IMR-90 (cell line): Measurements from ENCODE around the gene TMEM219.

Source experiments
- CEBPB ChIP-seq: IDR thresholded peaks from 2 replicates; pipeline ENCODE4 v1.6.1; 2012; ENCODE audit warnings: low read depth, low read length, improper control_type of control experiment
- CHD1 ChIP-seq: IDR thresholded peaks from 2 replicates; pipeline ENCODE4 v1.6.1; 2012; ENCODE audit warnings: low read depth, low read length, improper control_type of control experiment
- CTCF ChIP-seq: conservative IDR thresholded peaks from 2 replicates; pipeline ENCODE4 v1.5.1; 2012; ENCODE audit warnings: mild to moderate bottlenecking, low read depth, low read length, improper control_type of control experiment
- FOS ChIP-seq: fragments of 150-350 bp; IDR thresholded peaks from 2 replicates; pipeline ENCODE4 v1.6.1; 2016; ENCODE audit warnings: low read depth, low read length
- MAFK ChIP-seq: IDR thresholded peaks from 2 replicates; pipeline ENCODE4 v1.6.1; 2012; ENCODE audit warnings: low read depth, low read length, improper control_type of control experiment
- MAZ ChIP-seq: IDR thresholded peaks from 2 replicates; pipeline ENCODE4 v1.6.1; 2012; ENCODE audit warnings: low read depth, mild to moderate bottlenecking, low read length, improper control_type of control experiment, moderate library complexity, borderline replicate concordance
- POLR2A ChIP-seq: IDR thresholded peaks from 2 replicates; pipeline ENCODE4 v1.6.1; 2012; ENCODE audit warnings: mild to moderate bottlenecking, low read depth, low read length
- RAD21 ChIP-seq: IDR thresholded peaks from 2 replicates; pipeline ENCODE4 v1.6.1; 2012; ENCODE audit warnings: low read length, improper control_type of control experiment
- RCOR1 ChIP-seq: IDR thresholded peaks from 2 replicates; pipeline ENCODE4 v1.6.1; 2012; ENCODE audit warnings: mild to moderate bottlenecking, low read length, improper control_type of control experiment; ENCODE audit not compliant: insufficient replicate concordance
- RFX5 ChIP-seq: IDR thresholded peaks from 2 replicates; pipeline ENCODE4 v1.8.0; 2012; ENCODE audit warnings: low read depth, mild to moderate bottlenecking, low read length, moderate library complexity
- SMC3 ChIP-seq: fragments of 150-350 bp; IDR thresholded peaks from 2 replicates; pipeline ENCODE4 v1.6.1; 2016; ENCODE audit warnings: low read depth, mild to moderate bottlenecking, antibody characterized with exemption, low read length, moderate library complexity
- USF2 ChIP-seq: fragments of 150-350 bp; IDR thresholded peaks from 2 replicates; pipeline ENCODE4 v1.6.1; 2017; ENCODE audit warnings: mild to moderate bottlenecking, antibody characterized with exemption, low read length, low read depth

- TF ChIP-seq CTCF (no peak), RAD21 (no peak), MAFK (no peak), RCOR1 (no peak), USF2 (no peak), MAZ (no peak), CHD1 (no peak), FOS (no peak), SMC3 (no peak), POLR2A (no peak), CEBPB (no peak), RFX5 (no peak)
These were observed 11.1 kb downstream of the TMEM219 start for GRCh38 chr16:29972992-29973383.
